Liver (tissue), 9 donors: Measurements from ENCODE around the gene RELCH. TPM values are rescaled to one million over a fixed set of nuclear protein-coding genes. Genes with fewer than 3 reads are reported as not detected.

Source experiments
- DNase-seq: peaks from one replicate; pipeline ENCODE4 v3.0.0-alpha.2; 2017; ENCODE audit warnings: low spot score
- H3K27ac ChIP-seq, 2 donors: one replicate each; pipeline ENCODE4 v1.7.0; 2013; ENCODE audit warnings: inconsistent platforms in 2 of 2, low read length in 2 of 2, control low read depth in 1 of 2, low read depth in 1 of 2, mild to moderate bottlenecking in 1 of 2
- H3K27me3 ChIP-seq, 4 donors: one replicate each; pipeline versions ENCODE4 v1.6.1 to v1.7.0; 2013; ENCODE audit warnings: low read length in 3 of 4, inconsistent platforms in 1 of 4, mild to moderate bottlenecking in 1 of 4, moderate library complexity in 1 of 4; ENCODE audit not compliant: control insufficient read depth in 4 of 4, insufficient read depth in 4 of 4
- H3K36me3 ChIP-seq, 4 donors: one replicate each; pipeline versions ENCODE4 v1.6.1 to v1.7.0; 2013; ENCODE audit warnings: low read length in 3 of 4, mild to moderate bottlenecking in 3 of 4, low read depth in 1 of 4, moderate library complexity in 1 of 4; ENCODE audit not compliant: control insufficient read depth in 4 of 4, insufficient read depth in 3 of 4
- H3K4me1 ChIP-seq, 4 donors: one replicate each; pipeline versions ENCODE4 v1.6.1 to v1.7.0; 2013; ENCODE audit warnings: low read length in 3 of 4, mild to moderate bottlenecking in 3 of 4, moderate library complexity in 1 of 4; ENCODE audit not compliant: control insufficient read depth in 4 of 4, insufficient read depth in 4 of 4
- H3K4me3 ChIP-seq, 3 donors: one replicate each; pipeline versions ENCODE4 v1.6.1 to v1.7.0; 2013; ENCODE audit warnings: low read length in 3 of 3, control low read depth in 1 of 3, low read depth in 1 of 3, mild to moderate bottlenecking in 1 of 3
- H3K9ac ChIP-seq, 2 donors: one replicate each; pipeline ENCODE4 v1.7.0; 2013; ENCODE audit warnings: low read length in 2 of 2, mild to moderate bottlenecking in 2 of 2, moderate library complexity in 2 of 2, control low read depth in 1 of 2, low read depth in 1 of 2
- H3K9me3 ChIP-seq, 4 donors: one replicate each; pipeline versions ENCODE4 v1.6.1 to v1.7.0; 2013; ENCODE audit warnings: low read length in 3 of 4; ENCODE audit not compliant: control insufficient read depth in 4 of 4
- ATF3 ChIP-seq: IDR thresholded peaks from 2 replicates; pipeline ENCODE4 v1.6.1; 2016; ENCODE audit warnings: antibody characterized with exemption
- CTCF ChIP-seq: fragments of 150-350 bp; IDR thresholded peaks from 2 replicates; pipeline ENCODE4 v1.5.1; 2017; ENCODE audit warnings: improper control_type of control experiment, low read depth, low read length; ENCODE audit not compliant: missing input control
- EGR1 ChIP-seq, 2 donors: IDR thresholded peaks; 2 replicates each; pipeline ENCODE4 v1.6.1; 2016 to 2018; ENCODE audit warnings: antibody characterized with exemption in 2 of 2, low read depth in 2 of 2
- FOXA1 ChIP-seq: IDR thresholded peaks from 2 replicates; pipeline ENCODE4 v1.6.1; 2016; ENCODE audit warnings: antibody characterized with exemption
- FOXA2 ChIP-seq: IDR thresholded peaks from 2 replicates; pipeline ENCODE4 v1.6.1; 2016; ENCODE audit warnings: antibody characterized with exemption
- GABPA ChIP-seq, 2 donors: IDR thresholded peaks in 1 of 2; conservative IDR thresholded peaks in 1 of 2; 2 replicates each; pipeline ENCODE4 v1.6.1; 2016; ENCODE audit warnings: antibody characterized with exemption in 2 of 2, mild to moderate bottlenecking in 1 of 2, moderate library complexity in 1 of 2
- HNF4A ChIP-seq, 2 donors: conservative IDR thresholded peaks; 2 replicates each; pipeline ENCODE4 v1.6.1; 2016; ENCODE audit warnings: antibody characterized with exemption in 2 of 2, mild to moderate bottlenecking in 2 of 2
- HNF4G ChIP-seq: IDR thresholded peaks from 2 replicates; pipeline ENCODE4 v1.6.1; 2016; ENCODE audit warnings: antibody characterized with exemption
- JUND ChIP-seq, 2 donors: IDR thresholded peaks; 2 replicates each; pipeline ENCODE4 v1.6.1; 2016; ENCODE audit warnings: antibody characterized with exemption in 2 of 2
- MAX ChIP-seq: IDR thresholded peaks from 2 replicates; pipeline ENCODE4 v1.6.1; 2016; ENCODE audit warnings: antibody characterized with exemption
- NR2F2 ChIP-seq: IDR thresholded peaks from 2 replicates; pipeline ENCODE4 v1.6.1; 2016; ENCODE audit warnings: antibody characterized with exemption
- RAD21 ChIP-seq, 2 donors: IDR thresholded peaks; 2 replicates each; pipeline ENCODE4 v1.6.1; 2016; ENCODE audit warnings: antibody characterized with exemption in 2 of 2, mild to moderate bottlenecking in 2 of 2
- REST ChIP-seq: IDR thresholded peaks from 2 replicates; pipeline ENCODE4 v1.6.1; 2016; ENCODE audit warnings: antibody characterized with exemption, mild to moderate bottlenecking
- RXRA ChIP-seq, 2 donors: IDR thresholded peaks; 2 replicates each; pipeline ENCODE4 v1.6.1; 2017 to 2018; ENCODE audit warnings: antibody characterized with exemption in 2 of 2, mild to moderate bottlenecking in 1 of 2
- SP1 ChIP-seq: IDR thresholded peaks from 2 replicates; pipeline ENCODE4 v1.6.1; 2018; ENCODE audit warnings: antibody characterized with exemption, mild to moderate bottlenecking
- TAF1 ChIP-seq: conservative IDR thresholded peaks from 2 replicates; pipeline ENCODE4 v1.6.1; 2016; ENCODE audit warnings: antibody characterized with exemption, mild to moderate bottlenecking
- YY1 ChIP-seq: IDR thresholded peaks from 2 replicates; pipeline ENCODE4 v1.6.1; 2016; ENCODE audit warnings: antibody characterized with exemption, mild to moderate bottlenecking
- ZBTB33 ChIP-seq: IDR thresholded peaks from 2 replicates; pipeline ENCODE4 v1.6.1; 2016; ENCODE audit warnings: antibody characterized with exemption
- WGBS: extraction: QIAGEN DNeasy Blood & Tissue Kit; methylation state at CpG from one replicate; pipeline ENCODE4 v1.1.7; 2013; 5-methylcytosine and 5-hydroxymethylcytosine counted together
- polyA plus RNA-seq, 2 donors: library from polyadenylated mRNA; stranded (reverse) in 1 of 2; unstranded in 1 of 2; fragments of 200-250 nt in 1 of 2; fragments of >200 nt in 1 of 2; fragmentation: Nextera tagmentation in 1 of 2; extraction: Ambion mirVana in 1 of 2; gene quantifications; one replicate each; pipeline versions ENCODE4 v1.2.1 to v1.2.3, GENCODE V29; 2013 to 2015
- total RNA-seq, 2 donors: library from RNA; depleted of rRNA; stranded (reverse); fragments of >200 nt; gene quantifications; one replicate each; pipeline ENCODE4 v1.2.3, GENCODE V29; 2014
- donor health status: healthy.
- donor health status: healthy.
- donor health status: healthy.
- donor health status: healthy.
- donor health status: healthy.

The RELCH gene
- total and polyA plus RNA-seq, 4 donors: 4.3 to 21.7 (median 11.0) TPM

GRCh38 chr18:62189208-62189607 is 2.2 kb downstream of the RELCH start (continued):
- TF ChIP-seq REST (no peak), YY1 (no peak), HNF4A (conservative IDR thresholded peaks at IDR 0.05) (no peak), ATF3 (no peak)

DNA sequence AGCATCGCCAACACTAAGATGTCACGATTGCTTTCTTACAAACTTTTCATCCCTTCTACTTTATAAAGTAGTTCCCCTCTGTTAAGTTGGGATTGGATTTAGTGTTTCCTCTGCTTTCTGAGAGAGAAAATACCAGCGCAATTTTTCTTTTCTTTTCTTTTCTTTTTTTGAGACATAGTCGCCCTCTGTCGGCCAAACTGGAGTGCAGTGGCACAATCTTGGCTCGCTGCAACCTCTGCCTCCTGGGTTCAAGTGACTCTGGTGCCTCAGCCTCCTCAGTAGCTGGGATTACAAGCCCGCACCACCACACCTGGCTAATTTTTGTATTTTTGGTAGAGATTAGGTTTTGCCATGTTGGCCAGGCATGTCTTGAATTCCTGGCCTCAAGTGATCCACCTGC is 9.0 kb downstream of the RELCH start:
- DNase-seq: no peak
- TF ChIP-seq EGR1 (IDR thresholded peaks at IDR 0.05; ENCODE audit: low read depth in 2 of 2): no peak
- TF ChIP-seq RXRA (IDR thresholded peaks at IDR 0.05): no peak
- no peak for TF ChIP-seq GABPA (IDR thresholded peaks at IDR 0.05 in 1 of 2, conservative IDR thresholded peaks at IDR 0.05 in 1 of 2)
- no peak for TF ChIP-seq HNF4G
- TF ChIP-seq RAD21 (IDR thresholded peaks at IDR 0.05): no peak
- no peak for TF ChIP-seq NR2F2
- TF ChIP-seq REST: no peak
- TF ChIP-seq ATF3: no peak
- TF ChIP-seq FOXA1: no peak
- TF ChIP-seq SP1: no peak
- TF ChIP-seq MAX: no peak
- no peak for TF ChIP-seq ZBTB33
- TF ChIP-seq JUND (IDR thresholded peaks at IDR 0.05): no peak
- no peak for TF ChIP-seq TAF1
- no peak for TF ChIP-seq YY1
- no peak for TF ChIP-seq FOXA2
- no peak for TF ChIP-seq CTCF
- no peak for TF ChIP-seq HNF4A (conservative IDR thresholded peaks at IDR 0.05)
- 97% methylated on average over 7 of the region's 7 CpGs for WGBS
- H3K9ac ChIP-seq: no peak overlapping the region
- H3K4me1 ChIP-seq: peaks cover 0 to 2% (median 0%) of the 10 kb centered on the region in 4 donors
- no peaks in the 10 kb centered on the region for H3K36me3 ChIP-seq
- H3K4me3 ChIP-seq: no peak overlapping the region
- no peaks in the 10 kb centered on the region for H3K9me3 ChIP-seq
- no peak overlapping the region for H3K27ac ChIP-seq
- no peaks in the 10 kb centered on the region for H3K27me3 ChIP-seq
